ENCODE measurements around the gene KCNQ4. TPM values are rescaled to one million over a fixed set of nuclear protein-coding genes. Genes with fewer than 3 reads are reported as not detected.

Gene KCNQ4
- total RNA-seq, 1 experiment from 2014 or later = 0.81 TPM

DNA sequence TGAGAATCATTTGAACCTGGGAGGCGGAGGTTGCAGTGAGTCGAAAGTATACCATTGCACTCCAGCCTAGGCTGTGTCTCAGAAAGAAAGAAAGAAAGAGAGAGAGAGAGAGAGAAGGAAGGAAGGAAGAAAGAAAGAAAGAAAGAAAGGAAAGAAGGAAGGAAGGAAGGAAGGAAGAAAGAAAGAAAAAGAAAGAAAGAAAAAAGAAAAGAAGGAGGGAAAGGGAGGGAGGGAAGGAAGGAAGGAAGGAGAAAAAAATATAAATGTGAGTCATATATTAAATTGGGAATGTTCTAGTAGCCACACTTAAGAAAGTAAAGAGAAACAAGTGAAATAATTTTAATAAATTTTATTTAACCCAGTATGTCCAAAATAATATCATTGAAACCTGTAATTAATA, 95.3 kb downstream of the KCNQ4 start:
- no peak for DNase-seq
- H3F3A ChIP-seq (ENCODE audit: insufficient read depth, low read depth) = peaks cover 33% of the 10 kb centered on the region
- TF ChIP-seq, protein P1, sequence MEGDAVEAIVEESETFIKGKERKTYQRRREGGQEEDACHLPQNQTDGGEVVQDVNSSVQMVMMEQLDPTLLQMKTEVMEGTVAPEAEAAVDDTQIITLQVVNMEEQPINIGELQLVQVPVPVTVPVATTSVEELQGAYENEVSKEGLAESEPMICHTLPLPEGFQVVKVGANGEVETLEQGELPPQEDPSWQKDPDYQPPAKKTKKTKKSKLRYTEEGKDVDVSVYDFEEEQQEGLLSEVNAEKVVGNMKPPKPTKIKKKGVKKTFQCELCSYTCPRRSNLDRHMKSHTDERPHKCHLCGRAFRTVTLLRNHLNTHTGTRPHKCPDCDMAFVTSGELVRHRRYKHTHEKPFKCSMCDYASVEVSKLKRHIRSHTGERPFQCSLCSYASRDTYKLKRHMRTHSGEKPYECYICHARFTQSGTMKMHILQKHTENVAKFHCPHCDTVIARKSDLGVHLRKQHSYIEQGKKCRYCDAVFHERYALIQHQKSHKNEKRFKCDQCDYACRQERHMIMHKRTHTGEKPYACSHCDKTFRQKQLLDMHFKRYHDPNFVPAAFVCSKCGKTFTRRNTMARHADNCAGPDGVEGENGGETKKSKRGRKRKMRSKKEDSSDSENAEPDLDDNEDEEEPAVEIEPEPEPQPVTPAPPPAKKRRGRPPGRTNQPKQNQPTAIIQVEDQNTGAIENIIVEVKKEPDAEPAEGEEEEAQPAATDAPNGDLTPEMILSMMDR (conservative IDR thresholded peaks at IDR 0.05) = no peak
- TF ChIP-seq EZH2 (IDR thresholded peaks at IDR 0.05; ENCODE audit: low read depth) = no peak
- no peaks in the 10 kb centered on the region for H3K9me2 ChIP-seq (ENCODE audit: insufficient read depth)
- ChIA-PET POLR2A (ENCODE audit: unreplicated experiment) (interaction anchor here (0.6 kb wide), 1 partner anchor 16 kb away, joined by 4 read pairs; the partner anchor contains the start of gene CITED4), CTCF (interaction anchor here (0.7 kb wide), 1 partner anchor 29 kb away, joined by 6 read pairs; no protein-coding TSS in a partner anchor)
- no peaks in the 10 kb centered on the region for H3K79me2 ChIP-seq (ENCODE audit: low read depth)
- H3K4me1 ChIP-seq (replicated peaks; ENCODE audit: insufficient read depth) = peaks cover 55% of the 10 kb centered on the region
- H3K27ac ChIP-seq = no peak overlapping the region
- H4K20me1 ChIP-seq (ENCODE audit: insufficient read depth) = no peaks in the 10 kb centered on the region
- no peaks in the 10 kb centered on the region for H3K36me3 ChIP-seq (ENCODE audit: low read depth)
- H3K9me3 ChIP-seq (ENCODE audit: insufficient read depth, low read depth) = 0 out of 2 replicates have a peak, but pooled peaks cover 5% of the 10 kb centered on the region
- no peaks in the 10 kb centered on the region for H3K27me3 ChIP-seq (ENCODE audit: insufficient read depth, low read depth)
- H3K4me3 ChIP-seq = no peak overlapping the region
- H2AFZ ChIP-seq = no peak overlapping the region
- BruUV-seq (replicated peaks) = no TSS peak
- intact Hi-C loops (cut with micrococcal nuclease; ENCODE audit: unreplicated experiment) = no loop called here
- H3K4me2 ChIP-seq = no peak overlapping the region

DNA sequence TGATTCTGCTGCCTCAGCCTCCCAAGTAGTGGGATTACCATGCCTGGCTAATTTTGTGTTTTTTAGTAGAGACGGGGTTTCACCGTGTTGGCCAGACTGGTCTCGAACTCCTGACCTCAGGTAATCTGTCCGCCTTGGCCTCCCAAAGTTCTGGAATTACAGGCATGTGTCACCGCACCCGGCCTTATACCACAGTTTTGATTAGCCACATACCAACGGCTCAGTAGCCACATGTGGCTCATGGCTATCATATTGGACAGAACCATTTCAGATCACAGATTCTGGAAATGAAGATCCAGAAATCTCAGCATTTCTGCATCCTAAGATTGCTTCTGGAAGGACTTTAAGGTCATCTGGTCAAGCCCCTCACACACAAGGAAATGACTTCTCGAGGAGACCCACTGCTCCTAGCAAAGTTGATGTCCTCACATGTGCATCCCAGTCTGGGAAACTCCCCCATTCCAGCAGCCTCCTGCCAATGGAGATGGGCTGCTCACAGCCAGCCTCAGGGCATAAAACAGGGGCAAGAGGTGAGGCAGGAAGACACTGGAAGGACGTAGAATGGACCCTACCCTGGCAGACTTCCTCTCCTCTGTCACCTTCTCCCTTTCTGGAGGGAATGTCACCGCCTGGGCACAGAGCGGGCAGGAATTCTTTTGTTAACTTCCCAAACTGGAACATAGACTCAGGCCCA, 96.0 kb downstream of the KCNQ4 start:
- ChIA-PET POLR2A (ENCODE audit: unreplicated experiment) (interaction anchor here (0.5 kb wide), 1 partner anchor 19 kb away, joined by 5 read pairs; no protein-coding TSS in a partner anchor), CTCF (no interaction called here)
- H3K9me3 ChIP-seq (ENCODE audit: insufficient read depth, low read depth) = 0 out of 2 replicates have a peak, but pooled peaks cover 5% of the 10 kb centered on the region
- H2AFZ ChIP-seq = no peak overlapping the region
- H3K27me3 ChIP-seq (ENCODE audit: insufficient read depth, low read depth) = no peaks in the 10 kb centered on the region
- peaks cover 48% of the 10 kb centered on the region for H3K4me1 ChIP-seq (replicated peaks; ENCODE audit: insufficient read depth)
- H3K4me2 ChIP-seq = no peak overlapping the region
- TF ChIP-seq, protein P1 (conservative IDR thresholded peaks at IDR 0.05) = no peak
- TF ChIP-seq EZH2 (IDR thresholded peaks at IDR 0.05; ENCODE audit: low read depth) = no peak
- intact Hi-C loops (cut with micrococcal nuclease; ENCODE audit: unreplicated experiment) = no loop called here
- no peaks in the 10 kb centered on the region for H3K9me2 ChIP-seq (ENCODE audit: insufficient read depth)
- no peaks in the 10 kb centered on the region for H4K20me1 ChIP-seq (ENCODE audit: insufficient read depth)
- BruUV-seq (replicated peaks) = no TSS peak
- H3F3A ChIP-seq (ENCODE audit: insufficient read depth, low read depth) = peaks cover 32% of the 10 kb centered on the region
- no peaks in the 10 kb centered on the region for H3K36me3 ChIP-seq (ENCODE audit: low read depth)
- no peaks in the 10 kb centered on the region for H3K79me2 ChIP-seq (ENCODE audit: low read depth)
- H3K27ac ChIP-seq = no peak overlapping the region
- DNase-seq = no peak
- H3K4me3 ChIP-seq = no peak overlapping the region

DNA sequence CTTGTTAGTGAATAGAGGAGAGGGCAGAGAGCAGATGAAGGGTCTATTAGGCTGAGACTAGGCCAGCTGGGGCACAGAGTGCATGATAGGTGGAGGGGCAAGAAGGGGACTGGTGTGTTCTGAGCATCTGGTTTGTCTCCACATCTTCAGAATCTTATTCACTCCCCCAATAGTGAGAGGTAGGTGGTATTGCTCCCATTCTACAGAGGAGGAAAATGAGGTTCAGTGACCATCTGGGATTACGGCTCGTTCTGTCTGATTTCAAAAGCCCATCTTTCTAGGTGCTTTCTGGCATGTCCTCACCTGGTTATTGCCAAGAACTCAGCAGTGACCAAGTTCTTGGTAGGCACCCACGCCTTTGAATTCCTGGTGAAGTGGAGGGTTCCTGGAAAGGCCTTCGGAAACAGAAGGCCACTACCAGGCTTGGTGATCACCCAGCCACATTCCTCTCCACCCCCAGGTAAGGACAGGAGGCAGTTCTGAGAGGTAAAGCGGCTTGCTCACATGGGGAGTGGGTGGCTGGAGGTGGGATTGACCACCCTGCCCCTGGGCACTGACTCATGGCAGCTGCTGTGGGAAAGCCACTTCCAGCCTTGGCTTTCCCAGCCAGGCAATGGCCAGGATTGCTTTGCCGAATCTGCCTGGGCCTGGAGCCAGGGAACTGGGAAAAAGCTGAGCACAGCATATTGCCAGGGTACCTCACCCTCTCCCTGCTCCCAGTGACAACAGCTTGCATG, 97.4 kb downstream of the KCNQ4 start:
- BruUV-seq (replicated peaks) = no TSS peak
- H3K9me3 ChIP-seq (ENCODE audit: insufficient read depth, low read depth) = 0 out of 2 replicates have a peak, but pooled peaks cover 5% of the 10 kb centered on the region
- no peak overlapping the region for H3K27ac ChIP-seq
- H3K4me3 ChIP-seq = no peak overlapping the region
- CTCF ChIA-PET = interaction anchor here (0.6 kb wide), 1 partner anchor 212 kb away, joined by 12 read pairs; no protein-coding TSS in a partner anchor
- H3K79me2 ChIP-seq (ENCODE audit: low read depth) = no peaks in the 10 kb centered on the region
- H3K27me3 ChIP-seq (ENCODE audit: insufficient read depth, low read depth) = no peaks in the 10 kb centered on the region
- no peak for TF ChIP-seq EZH2 (IDR thresholded peaks at IDR 0.05; ENCODE audit: low read depth)
- TF ChIP-seq, protein P1 (conservative IDR thresholded peaks at IDR 0.05) = no peak
- intact Hi-C loops (cut with micrococcal nuclease; ENCODE audit: unreplicated experiment) = no loop called here
- H3K4me1 ChIP-seq (replicated peaks; ENCODE audit: insufficient read depth) = peaks cover 36% of the 10 kb centered on the region
- H3F3A ChIP-seq (ENCODE audit: insufficient read depth, low read depth) = peaks cover 21% of the 10 kb centered on the region
- no peak overlapping the region for H2AFZ ChIP-seq
- no peak for DNase-seq
- no peaks in the 10 kb centered on the region for H3K36me3 ChIP-seq (ENCODE audit: low read depth)
- H4K20me1 ChIP-seq (ENCODE audit: insufficient read depth) = no peaks in the 10 kb centered on the region
- no peak overlapping the region for H3K4me2 ChIP-seq
- no peaks in the 10 kb centered on the region for H3K9me2 ChIP-seq (ENCODE audit: insufficient read depth)
- POLR2A ChIA-PET (ENCODE audit: unreplicated experiment) = no interaction called here

Data from PC-9 (cell line).